IMR-90 (cell line): ENCODE results near the gene PIR. TPM values are rescaled to one million over a fixed set of nuclear protein-coding genes. Genes with fewer than 3 reads are reported as not detected.

Source experiments
- ATAC-seq: fragments of 200-7000 bp; cut with Tn5 transposase; 2 replicates; pipeline ENCODE4 v1.9.1; 2020; ENCODE audit warnings: low read depth, mild to moderate bottlenecking, moderate library complexity
- BruUV-seq: library from RNA; stranded (reverse); fragments of 400-500 nt; replicated peaks from 2 replicates; lab custom pipeline; 2021; lab: Mats Ljungman, UMichigan
- CTCF ChIA-PET: fragments of 300-600 bp; formaldehyde crosslinking; extraction: SDS; loops from one replicate; lab custom pipeline; 2021; ENCODE audit warnings: antibody characterized with exemption; lab: Yijun Ruan, JAX
- POLR2A ChIA-PET: fragments of 300-600 bp; sonication (Branson Sonifier 250); formaldehyde crosslinking; loops from one replicate; lab custom pipeline; 2022; ENCODE audit warnings: antibody characterized with exemption; ENCODE audit not compliant: unreplicated experiment; lab: Charles Lee
- DNase-seq: peaks from one replicate; pipeline ENCODE4 v3.0.0; 2013
- H2AFZ ChIP-seq: replicated peaks from 2 replicates; pipeline ENCODE3; 2013; ENCODE audit warnings: low read length, mild to moderate bottlenecking; ENCODE audit not compliant: poor library complexity
- H2AK5ac ChIP-seq: 2 replicates; pipeline ENCODE4 v1.6.1; 2013; ENCODE audit warnings: low read depth, low read length, inconsistent platforms
- H2AK9ac ChIP-seq: replicated peaks from 2 replicates; pipeline ENCODE3; 2013; ENCODE audit warnings: mild to moderate bottlenecking, low read depth, low read length, moderate library complexity; ENCODE audit not compliant: poor library complexity
- H2BK120ac ChIP-seq: 2 replicates; pipeline ENCODE4 v1.6.1; 2013; ENCODE audit warnings: low read depth, low read length, inconsistent platforms
- H2BK15ac ChIP-seq: 3 replicates; pipeline ENCODE4 v1.6.1; 2013; ENCODE audit warnings: low read depth, low read length, inconsistent platforms
- H2BK20ac ChIP-seq: 2 replicates; pipeline ENCODE4 v1.6.1; 2013; ENCODE audit warnings: low read depth, mild to moderate bottlenecking, inconsistent platforms, low read length, moderate library complexity
- H2BK5ac ChIP-seq: 2 replicates; pipeline ENCODE4 v1.6.1; 2013; ENCODE audit warnings: mild to moderate bottlenecking, low read depth, low read length, inconsistent platforms; ENCODE audit not compliant: poor library complexity, severe bottlenecking
- H3K14ac ChIP-seq: replicated peaks from 2 replicates; pipeline ENCODE4 v1.6.1; 2013; ENCODE audit warnings: low read depth, low read length, inconsistent platforms
- H3K18ac ChIP-seq: 2 replicates; pipeline ENCODE4 v1.6.1; 2013; ENCODE audit warnings: low read depth, low read length, control low read depth
- H3K23ac ChIP-seq: 2 replicates; pipeline ENCODE4 v1.6.1; 2013; ENCODE audit warnings: low read depth, low read length, inconsistent platforms
- H3K27ac ChIP-seq: 2 replicates; pipeline ENCODE4 v1.5.1; 2013; ENCODE audit warnings: mild to moderate bottlenecking, control low read depth, low read length; ENCODE audit not compliant: insufficient read depth
- H3K27me3 ChIP-seq: 2 replicates; pipeline ENCODE4 v1.6.1; 2013; ENCODE audit warnings: low read length; ENCODE audit not compliant: control insufficient read depth, insufficient read depth
- H3K36me3 ChIP-seq: 2 replicates; pipeline ENCODE4 v1.6.1; 2013; ENCODE audit warnings: low read length, mixed read lengths; ENCODE audit not compliant: control insufficient read depth, insufficient read depth
- H3K4ac ChIP-seq: 2 replicates; pipeline ENCODE4 v1.6.1; 2013; ENCODE audit warnings: low read depth, low read length, inconsistent platforms
- H3K4me1 ChIP-seq: 2 replicates; pipeline ENCODE4 v1.6.1; 2013; ENCODE audit warnings: low read length, mixed read lengths; ENCODE audit not compliant: control insufficient read depth, insufficient read depth
- H3K4me2 ChIP-seq: 2 replicates; pipeline ENCODE4 v1.6.1; 2013; ENCODE audit warnings: low read depth, mild to moderate bottlenecking, control low read depth, low read length, moderate library complexity
- H3K4me3 ChIP-seq: 2 replicates; pipeline ENCODE4 v1.5.1; 2013; ENCODE audit warnings: low read depth, mild to moderate bottlenecking, control low read depth, low read length, moderate library complexity; ENCODE audit not compliant: insufficient read depth
- H3K56ac ChIP-seq: 2 replicates; pipeline ENCODE4 v1.6.1; 2013; ENCODE audit warnings: low read length, inconsistent platforms; ENCODE audit not compliant: insufficient read depth; ENCODE audit errors: extremely low read depth
- H3K79me1 ChIP-seq, 2 experiments: 2 replicates each; pipeline ENCODE4 v1.6.1; 2013; ENCODE audit warnings: low read length in 2 of 2, inconsistent platforms in 1 of 2, low read depth in 1 of 2
- H3K9ac ChIP-seq: 2 replicates; pipeline ENCODE4 v1.6.1; 2013; ENCODE audit warnings: low read depth, low read length, control low read depth
- H3K9me1 ChIP-seq: 2 replicates; pipeline ENCODE4 v1.6.1; 2013; ENCODE audit warnings: low read length, inconsistent platforms; ENCODE audit not compliant: insufficient read depth
- H3K9me3 ChIP-seq: 2 replicates; pipeline ENCODE4 v1.6.1; 2013; ENCODE audit warnings: low read length; ENCODE audit not compliant: control insufficient read depth, insufficient read depth
- H4K20me1 ChIP-seq: 2 replicates; pipeline ENCODE4 v1.6.1; 2013; ENCODE audit warnings: low read length, inconsistent platforms; ENCODE audit not compliant: insufficient read depth
- H4K5ac ChIP-seq: 2 replicates; pipeline ENCODE4 v1.6.1; 2013; ENCODE audit warnings: mild to moderate bottlenecking, low read depth, low read length, control low read depth
- H4K8ac ChIP-seq, 2 experiments: 2 replicates each; pipeline ENCODE4 v1.6.1; 2013; ENCODE audit warnings: low read depth in 2 of 2, low read length in 2 of 2, control low read depth in 1 of 2, inconsistent platforms in 1 of 2
- H4K91ac ChIP-seq: 2 replicates; pipeline ENCODE4 v1.6.1; 2013; ENCODE audit warnings: low read depth, low read length, inconsistent platforms; ENCODE audit not compliant: insufficient read depth
- CEBPB ChIP-seq: IDR thresholded peaks from 2 replicates; pipeline ENCODE4 v1.6.1; 2012; ENCODE audit warnings: low read depth, low read length, improper control_type of control experiment
- FOS ChIP-seq: fragments of 150-350 bp; IDR thresholded peaks from 2 replicates; pipeline ENCODE4 v1.6.1; 2016; ENCODE audit warnings: low read depth, low read length
- RCOR1 ChIP-seq: IDR thresholded peaks from 2 replicates; pipeline ENCODE4 v1.6.1; 2012; ENCODE audit warnings: mild to moderate bottlenecking, low read length, improper control_type of control experiment; ENCODE audit not compliant: insufficient replicate concordance
- WGBS, 2 experiments: methylation state at CpG; one replicate each; pipeline versions ENCODE4 v1.1.5 to v1.1.7; 2013; ENCODE audit warnings: missing lambda C conversion rate in 2 of 2; ENCODE audit not compliant: insufficient read length in 1 of 2; ENCODE audit errors: extremely low coverage in 2 of 2; 5-methylcytosine and 5-hydroxymethylcytosine counted together
- dilution Hi-C: fragments of 300-500 bp; cut with HindIII; formaldehyde crosslinking; loops from one replicate; pipeline ENCODE4 v1.14.3; 2018; ENCODE audit warnings: low sequenced_read_pairs; ENCODE audit not compliant: unreplicated experiment
- in situ Hi-C: fragments of 300-500 bp; cut with MboI; formaldehyde crosslinking; loops from 3 replicates; pipeline ENCODE4 v1.14.3; 2019; ENCODE audit warnings: low sequenced_read_pairs, inconsistent platforms, mixed read lengths
- intact Hi-C: fragments of 100-400 bp; cut with micrococcal nuclease; formaldehyde crosslinking; loops from 2 replicates; pipeline ENCODE4 v1.10.0; 2022
- polyA plus RNA-seq, 3 experiments: library from polyadenylated mRNA; depleted of rRNA; stranded (reverse); fragments of >200 nt; gene quantifications; 2 replicates each; pipeline ENCODE4 v1.2.3, GENCODE V29; 2012; ENCODE audit warnings: low replicate concordance in 1 of 3
- total RNA-seq: library from RNA; depleted of rRNA; stranded (reverse); fragments of >200 nt; gene quantifications from 2 replicates; pipeline ENCODE4 v1.2.3, GENCODE V29; 2012

The PIR gene
- total and polyA plus RNA-seq, 2 of the 4 experiments (the other 2 are of a cell fraction): 5.7 to 8.7 TPM

DNA sequence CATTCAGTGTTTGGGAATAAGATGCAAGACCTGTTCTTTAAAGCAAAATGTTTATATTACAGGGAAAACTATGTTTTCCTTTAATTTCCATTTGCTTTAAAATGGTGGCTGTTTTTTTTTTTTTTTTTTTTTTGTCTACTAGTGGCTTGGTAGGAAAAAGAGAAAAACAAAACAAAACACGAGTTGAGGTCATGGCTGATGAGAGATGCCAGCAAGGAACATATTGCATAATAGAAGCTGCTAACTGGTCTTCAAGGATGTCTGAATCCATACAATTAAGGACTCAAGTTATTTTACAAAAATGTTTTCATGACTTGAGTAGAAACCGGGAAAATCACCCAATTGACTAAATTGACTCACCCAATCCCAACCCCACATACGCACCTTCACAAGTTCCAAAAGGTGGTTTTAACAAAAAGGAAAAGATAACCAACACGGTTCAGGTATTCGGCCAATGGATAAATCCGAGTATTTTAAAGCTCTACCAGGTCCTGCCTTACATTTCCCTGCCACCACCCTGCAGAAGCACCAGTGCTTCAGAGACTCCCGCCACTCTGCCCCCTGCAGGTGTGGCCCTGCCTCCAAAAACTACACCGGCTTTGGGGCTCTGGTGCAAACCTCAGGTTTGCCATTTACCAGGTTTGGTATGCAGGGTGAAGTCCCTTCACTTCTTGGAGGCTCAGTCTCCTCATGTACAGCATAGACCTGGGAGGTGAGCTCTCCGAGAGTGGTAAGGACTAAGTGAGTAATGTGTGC is 27.1 kb downstream of the PIR start:
- H3K56ac ChIP-seq: no peak overlapping the region
- H2AFZ ChIP-seq: no peak overlapping the region
- H3K9me1 ChIP-seq: no peaks in the 10 kb centered on the region
- H3K36me3 ChIP-seq: no peaks in the 10 kb centered on the region
- DNase-seq (peak; percentile 7), ATAC-seq (no peak)
- no peak overlapping the region for H4K5ac ChIP-seq
- ChIA-PET POLR2A (interaction anchor here (0.6 kb wide), 1 partner anchor 197 kb away, joined by 4 read pairs; no protein-coding TSS in a partner anchor), CTCF (interaction anchor here (1.4 to 2.1 kb wide), 3 partner anchors 112 to 117 kb away, joined by 3 to 17 read pairs (median 4); no protein-coding TSS in a partner anchor)
- H3K4ac ChIP-seq: no peak overlapping the region
- H3K4me2 ChIP-seq: no peak overlapping the region
- no peak overlapping the region for H3K4me3 ChIP-seq
- H3K79me1 ChIP-seq: no peaks in the 10 kb centered on the region
- no peak overlapping the region for H2BK5ac ChIP-seq
- no peaks in the 10 kb centered on the region for H4K20me1 ChIP-seq
- no peak overlapping the region for H4K91ac ChIP-seq
- H3K18ac ChIP-seq: no peak overlapping the region
- no TSS peak for BruUV-seq
- no peak overlapping the region for H3K14ac ChIP-seq
- dilution Hi-C loops: no loop called here
- WGBS, 2 experiments: 17% methylated on average over 1 of the region's 9 CpGs; no CpG with 5 or more reads in 1 of the 2 experiments
- in situ Hi-C loops: loop anchor here (5.0 kb wide), 1 partner anchor 119 kb away; no protein-coding TSS in a partner anchor
- intact Hi-C loops: loop anchor here (5.0 kb wide), 1 partner anchor 64 kb away; no protein-coding TSS in a partner anchor
- no peak overlapping the region for H2BK15ac ChIP-seq
- H3K9me3 ChIP-seq: no peaks in the 10 kb centered on the region
- H3K27ac ChIP-seq: no peak overlapping the region
- no peak overlapping the region for H2BK120ac ChIP-seq
- no peak overlapping the region for H3K9ac ChIP-seq
- H2BK20ac ChIP-seq: no peak overlapping the region
- no peak overlapping the region for H3K23ac ChIP-seq
- H2AK5ac ChIP-seq: no peak overlapping the region
- peaks cover 2% of the 10 kb centered on the region for H3K4me1 ChIP-seq
- H4K8ac ChIP-seq: no peak overlapping the region
- TF ChIP-seq CEBPB: peak; percentile 47; the same call in 1 of the 2 replicates
- no peak for TF ChIP-seq RCOR1
- TF ChIP-seq FOS: no peak
- no peak overlapping the region for H2AK9ac ChIP-seq
- peaks cover 2% of the 10 kb centered on the region; the same call in 1 of the 2 replicates for H3K27me3 ChIP-seq
